ENCODE measurements around the gene CCDC144A.
"Not testable (repeated sequence)": the region's sequence is repeated elsewhere in the genome, so short reads cannot be mapped to it uniquely, and the experiment has no call there.

The CCDC144A gene, protein sequence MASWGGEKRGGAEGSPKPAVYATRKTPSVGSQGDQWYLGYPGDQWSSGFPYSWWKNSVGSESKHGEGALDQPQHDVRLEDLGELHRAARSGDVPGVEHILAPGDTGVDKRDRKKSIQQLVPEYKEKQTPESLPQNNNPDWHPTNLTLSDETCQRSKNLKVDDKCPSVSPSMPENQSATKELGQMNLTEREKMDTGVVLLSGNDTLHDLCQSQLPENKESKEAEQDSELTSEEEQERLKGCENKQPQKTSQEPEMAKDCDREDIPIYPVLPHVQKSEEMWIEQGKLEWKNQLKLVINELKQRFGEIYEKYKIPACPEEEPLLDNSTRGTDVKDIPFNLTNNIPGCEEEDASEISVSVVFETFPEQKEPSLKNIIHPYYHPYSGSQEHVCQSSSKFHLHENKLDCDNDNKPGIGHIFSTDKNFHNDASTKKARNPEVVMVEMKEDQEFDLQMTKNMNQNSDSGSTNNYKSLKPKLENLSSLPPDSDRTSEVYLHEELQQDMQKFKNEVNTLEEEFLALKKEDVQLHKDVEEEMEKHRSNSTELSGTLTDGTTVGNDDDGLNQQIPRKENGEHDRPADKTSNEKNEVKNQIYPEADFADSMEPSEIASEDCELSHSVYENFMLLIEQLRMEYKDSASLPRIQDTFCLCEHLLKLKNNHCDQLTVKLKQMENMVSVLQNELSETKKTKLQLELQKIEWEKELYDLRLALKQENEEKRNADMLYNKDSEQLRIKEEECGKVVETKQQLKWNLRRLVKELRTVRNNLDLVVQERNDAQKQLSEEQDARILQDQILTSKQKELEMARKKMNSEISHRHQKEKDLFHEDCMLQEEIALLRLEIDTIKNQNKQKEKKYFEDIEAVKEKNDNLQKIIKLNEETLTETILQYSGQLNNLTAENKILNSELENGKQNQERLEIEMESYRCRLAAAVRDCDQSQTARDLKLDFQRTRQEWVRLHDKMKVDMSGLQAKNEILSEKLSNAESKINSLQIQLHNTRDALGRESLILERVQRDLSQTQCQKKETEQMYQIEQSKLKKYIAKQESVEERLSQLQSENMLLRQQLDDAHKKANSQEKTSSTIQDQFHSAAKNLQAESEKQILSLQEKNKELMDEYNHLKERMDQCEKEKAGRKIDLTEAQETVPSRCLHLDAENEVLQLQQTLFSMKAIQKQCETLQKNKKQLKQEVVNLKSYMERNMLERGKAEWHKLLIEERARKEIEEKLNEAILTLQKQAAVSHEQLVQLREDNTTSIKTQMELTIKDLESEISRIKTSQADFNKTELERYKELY (N-terminal part only)

DNA sequence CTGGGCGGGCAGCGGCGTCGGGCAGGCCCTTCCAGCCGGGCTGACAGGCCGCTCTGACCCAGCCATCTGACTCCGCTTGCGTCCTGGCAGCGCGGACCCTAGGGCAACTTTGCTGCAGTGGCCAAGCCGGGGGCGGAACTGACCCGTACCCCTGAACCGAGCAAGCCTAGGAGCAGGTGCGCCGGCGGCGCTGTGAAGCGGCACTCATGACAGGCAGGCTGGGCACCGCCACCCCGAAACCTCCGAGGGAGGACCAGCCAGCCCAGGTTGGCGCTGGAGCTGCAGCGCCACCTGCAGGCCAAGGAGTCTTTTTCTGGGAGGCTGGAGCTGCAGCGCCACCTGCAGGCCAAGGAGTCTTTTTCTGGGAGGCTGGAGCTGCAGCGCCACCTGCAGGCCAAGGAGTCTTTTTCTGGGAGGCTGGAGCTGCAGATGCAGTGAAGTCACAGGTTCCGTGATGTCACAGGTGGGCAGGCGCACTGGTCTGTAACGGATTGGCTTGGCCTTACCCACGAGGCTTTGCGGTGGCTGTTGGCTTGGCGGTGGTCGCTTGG lies at the start of gene CCDC144A:
CCDC144A (plus strand) TSS at position 511 of the 551 bp plus-strand sequence. CDS start 160 bp downstream, outside the sequence.
- not testable (repeated sequence) for DNase-seq

DNA sequence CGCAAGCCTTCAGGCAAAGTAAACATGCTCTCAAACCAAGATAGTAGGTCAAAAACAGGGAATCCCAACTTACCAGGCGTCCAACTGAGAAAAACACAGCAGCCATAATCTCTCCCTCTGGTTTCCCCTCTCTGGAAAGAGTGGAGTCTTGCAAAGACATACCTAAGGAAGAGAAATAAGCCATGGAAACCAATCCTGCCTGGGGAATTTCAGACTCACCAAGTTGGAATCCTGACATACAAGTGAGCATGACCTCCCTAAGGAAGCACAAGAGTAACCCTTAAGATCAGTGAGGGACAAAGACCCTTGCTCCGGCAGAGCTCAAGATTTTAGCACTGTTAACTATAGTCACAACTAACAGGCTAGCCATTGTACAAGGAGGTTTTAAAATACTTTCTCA lies 40.5 kb upstream of the CCDC144A start:
- no peak for DNase-seq

DNA sequence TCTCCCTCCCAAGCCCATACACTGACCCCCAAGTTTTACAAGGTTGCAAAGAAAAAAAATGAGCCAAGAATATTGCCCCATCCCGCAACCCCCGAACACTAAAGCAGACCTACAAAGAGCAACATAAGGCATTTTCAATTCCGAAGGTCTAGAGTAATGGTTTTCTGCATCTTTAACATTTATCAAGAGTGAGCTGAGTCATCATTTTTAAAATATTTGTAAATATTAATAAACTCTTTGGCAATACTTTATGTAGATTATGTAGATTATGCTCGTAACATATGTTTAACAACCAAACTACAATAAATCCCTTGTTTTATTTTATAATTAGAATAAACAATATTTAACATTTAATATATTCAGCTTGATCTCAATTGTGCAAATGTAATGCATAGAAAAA lies 37.8 kb upstream of the CCDC144A start:
- DNase-seq: no peak

DNA sequence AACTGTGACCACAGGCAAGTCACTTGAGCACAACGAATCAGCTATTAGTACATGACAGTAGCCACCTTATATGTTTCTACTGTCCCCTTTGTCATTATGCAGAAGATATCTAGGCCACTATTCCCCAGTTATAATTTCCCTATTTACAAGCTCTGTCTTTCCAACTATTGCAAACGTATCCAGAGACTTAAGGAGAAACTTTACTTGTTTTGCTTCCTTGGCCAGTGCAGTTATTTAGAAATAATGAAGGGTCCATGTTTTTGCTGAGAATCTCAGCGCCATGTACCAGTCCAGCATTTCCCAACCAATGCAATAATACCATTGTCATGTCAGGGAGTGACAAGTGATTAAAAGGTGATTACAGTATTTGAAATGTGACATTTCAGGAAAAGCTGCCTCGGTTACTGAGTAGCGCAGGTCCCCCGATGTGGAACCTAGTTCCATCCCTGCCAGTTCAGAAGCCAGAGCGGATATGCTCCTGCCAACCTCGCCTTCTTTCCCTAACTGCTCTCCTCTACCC lies 37.1 kb upstream of the CCDC144A start:
- DNase-seq: no peak

DNA sequence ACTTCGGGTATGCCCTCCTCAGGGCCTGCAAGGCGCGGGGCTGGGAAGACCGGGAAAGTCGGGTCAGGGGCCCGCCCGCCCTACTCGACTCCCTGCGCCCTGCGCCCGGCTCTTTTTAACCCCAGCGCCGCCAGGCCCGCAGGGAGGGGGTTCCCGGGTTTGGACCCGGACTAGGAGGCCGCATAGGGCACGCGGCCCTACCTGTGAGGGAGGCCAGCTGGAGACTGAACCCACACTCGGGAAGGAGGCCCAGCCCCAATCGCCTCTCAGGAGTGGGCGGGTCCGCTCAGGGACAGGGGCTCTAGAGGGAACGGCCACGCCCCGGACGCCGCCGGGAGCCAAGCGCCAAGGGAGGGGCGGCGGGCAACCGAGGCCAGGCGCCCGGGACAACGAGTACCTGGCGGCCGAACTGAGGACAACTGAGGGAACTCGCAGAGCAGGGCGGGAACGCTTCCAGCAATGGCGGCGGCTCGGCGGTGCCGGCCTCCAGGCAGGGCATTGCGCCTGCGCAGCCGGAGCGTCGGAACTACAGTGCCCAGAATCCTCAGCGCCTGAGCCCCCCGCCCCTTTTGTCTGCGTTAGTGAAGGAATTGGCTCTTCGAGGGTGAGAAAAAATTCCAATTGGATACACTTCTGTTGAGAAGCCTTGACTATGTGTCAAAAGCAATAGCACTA lies 36.5 kb upstream of the CCDC144A start, which contains the start of gene ZNF624:
ZNF624 (minus strand) TSS at position 484 of the 675 bp plus-strand sequence.
- DNase-seq: peak; percentile 81

DNA sequence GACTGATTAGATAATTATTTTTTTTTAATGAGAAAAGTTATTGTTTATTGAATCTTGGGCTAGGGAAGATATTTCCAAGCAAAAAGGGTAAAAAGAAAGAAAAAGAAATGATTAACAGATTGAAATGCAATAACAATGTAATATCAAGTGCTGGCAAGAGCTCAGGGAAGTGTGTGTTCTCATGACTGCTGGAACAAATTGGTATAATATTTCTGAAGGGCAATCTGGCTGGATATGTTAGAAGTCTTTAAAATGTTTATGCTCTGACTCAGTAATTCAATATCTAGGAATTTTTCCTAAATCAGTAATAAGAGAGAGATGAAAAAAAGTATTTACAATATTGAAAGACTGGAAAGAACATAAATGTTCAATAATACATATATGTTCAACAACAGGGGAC lies 28.8 kb upstream of the CCDC144A start:
- DNase-seq: no peak

DNA sequence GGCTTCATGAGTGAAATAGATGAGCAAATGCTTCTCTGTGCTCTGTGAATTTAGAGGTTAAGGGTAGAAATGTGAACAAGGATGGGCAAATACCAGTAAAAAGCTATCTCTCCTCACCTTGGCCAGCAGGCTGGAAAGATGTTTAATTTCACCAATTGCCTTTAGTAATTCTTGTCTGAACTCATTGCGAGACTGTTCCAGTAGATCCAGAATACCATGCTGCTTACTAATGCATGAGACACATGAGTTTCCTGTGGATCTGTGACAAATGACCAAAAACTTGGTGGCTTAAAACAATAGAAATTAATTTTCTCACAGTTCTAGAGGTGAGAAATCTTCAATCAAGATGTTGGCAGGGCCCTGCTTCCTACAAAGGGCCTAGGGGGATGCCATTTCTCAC lies 27.1 kb upstream of the CCDC144A start:
- no peak for DNase-seq

DNA sequence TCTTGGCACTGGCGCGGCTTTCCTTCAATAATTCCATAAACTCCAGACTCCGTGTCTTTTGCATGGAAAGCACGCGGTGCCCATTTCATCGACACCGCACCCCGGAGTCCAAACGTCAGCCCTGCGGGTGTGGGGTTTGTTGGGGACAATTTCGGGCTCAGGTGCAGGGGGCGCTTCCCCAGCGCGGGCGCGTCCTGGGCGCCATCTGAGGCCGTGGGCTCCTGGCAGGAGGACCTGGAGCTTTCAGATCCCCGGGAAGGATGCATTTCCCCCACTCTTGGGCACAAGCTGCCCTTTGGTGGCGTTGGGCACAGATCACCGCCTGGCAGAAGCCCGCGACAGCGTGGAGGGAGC lies 23.5 kb upstream of the CCDC144A start:
- DNase-seq: not testable (repeated sequence)

DNA sequence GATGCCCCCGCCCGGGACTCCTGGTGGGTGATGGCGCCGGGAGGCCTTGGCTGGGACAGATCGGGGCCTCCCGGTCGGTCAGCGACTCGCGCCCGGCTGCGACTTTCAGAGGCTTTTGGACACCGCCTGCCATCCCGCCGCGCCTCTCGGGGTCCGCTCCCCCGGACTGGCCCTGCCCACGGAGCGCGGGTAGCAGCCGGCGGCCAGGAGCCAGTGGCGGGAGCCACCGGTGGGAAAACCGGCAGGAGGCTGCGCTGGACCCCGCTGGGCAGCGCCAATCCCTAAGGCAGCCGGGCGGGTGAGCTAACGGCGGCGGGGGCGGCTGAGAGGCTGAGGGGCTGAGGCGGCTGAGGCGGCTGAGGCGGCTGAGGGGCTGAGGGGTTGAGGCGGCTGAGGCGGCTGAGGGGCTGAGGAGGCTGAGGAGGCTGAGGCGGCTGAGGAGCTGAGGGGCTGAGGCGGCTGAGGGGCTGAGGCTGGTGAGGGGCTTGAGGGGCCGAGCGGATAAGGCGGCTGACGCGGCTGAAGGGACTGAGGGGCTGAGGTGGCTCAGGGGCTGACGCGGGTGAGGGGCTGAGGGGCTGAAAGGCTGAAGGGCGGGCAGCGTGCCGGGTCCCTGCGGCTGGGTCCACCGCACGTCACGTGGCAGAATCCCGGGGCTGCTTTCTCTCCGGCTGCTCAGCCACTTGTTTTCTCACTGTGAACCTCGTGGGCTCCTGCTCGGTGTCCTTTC lies 23.0 kb upstream of the CCDC144A start:
- not testable (repeated sequence) for DNase-seq

DNA sequence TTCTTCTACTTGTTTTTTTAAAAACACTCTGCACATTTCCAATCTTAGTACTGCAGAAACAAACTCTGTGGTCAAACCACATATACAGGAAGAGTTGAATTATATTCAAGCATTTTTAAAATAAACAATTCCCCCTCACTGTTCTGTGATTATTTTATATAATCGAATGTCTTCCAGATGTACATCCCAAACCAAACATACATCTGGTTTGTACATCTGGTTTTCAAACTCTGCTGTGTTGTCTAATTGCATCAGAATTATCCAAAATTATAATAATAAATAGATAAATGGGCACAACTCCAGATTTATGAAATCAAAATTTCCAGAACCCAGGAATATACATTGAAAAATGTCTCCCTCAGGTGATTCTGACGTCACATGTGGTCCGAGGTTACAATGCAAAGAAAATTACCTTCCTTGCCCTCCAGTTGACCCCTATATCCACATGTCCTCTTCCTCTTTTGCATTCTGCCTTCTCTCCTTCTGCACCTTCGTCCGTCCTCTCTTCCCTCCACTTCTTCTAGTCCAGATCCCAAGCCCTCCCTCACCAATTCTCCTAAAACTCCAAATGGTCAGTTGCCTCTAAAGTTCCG lies 13.3 kb upstream of the CCDC144A start:
- no peak for DNase-seq

DNA sequence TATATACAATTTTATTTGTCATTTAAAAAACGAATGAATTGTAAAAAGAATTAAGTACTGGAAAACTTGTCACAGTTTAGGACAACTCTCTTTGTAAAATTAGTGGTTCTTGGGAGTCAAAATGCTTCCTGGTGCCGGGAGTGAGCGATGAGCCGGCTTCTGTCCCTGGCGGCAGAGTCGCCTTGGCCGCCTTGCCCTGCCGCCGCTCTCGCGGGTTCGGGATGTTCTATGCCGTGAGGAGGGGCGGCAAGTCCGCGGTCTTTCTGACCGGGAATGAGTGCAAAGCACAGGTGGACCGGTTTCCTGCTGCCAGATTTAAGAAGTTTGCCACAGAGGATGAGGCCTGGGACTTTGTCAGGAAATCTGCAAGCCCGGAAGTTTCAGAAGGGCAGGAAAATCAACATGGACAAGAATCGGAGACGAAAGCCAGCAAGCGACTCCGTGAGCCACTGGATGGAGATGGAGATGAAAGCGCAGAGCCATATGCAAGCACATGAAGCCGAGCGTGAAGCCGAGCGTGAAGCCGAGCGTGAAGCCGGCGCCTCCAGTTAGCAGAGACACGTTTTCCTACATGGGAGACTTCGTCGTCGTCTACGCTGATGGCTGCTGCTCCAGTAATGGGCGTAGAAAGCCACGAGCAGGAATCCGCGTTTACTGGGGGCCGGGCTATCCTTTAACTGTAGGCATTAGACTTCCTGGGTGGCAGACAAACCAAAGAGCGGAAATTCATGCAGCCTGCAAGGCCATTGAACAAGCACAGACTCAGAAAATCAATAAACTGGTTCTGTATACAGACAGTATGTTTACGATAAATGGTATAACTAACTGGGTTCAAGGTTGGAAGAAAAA lies 6.5 kb upstream of the CCDC144A start:
- DNase-seq: not testable (repeated sequence)

DNA sequence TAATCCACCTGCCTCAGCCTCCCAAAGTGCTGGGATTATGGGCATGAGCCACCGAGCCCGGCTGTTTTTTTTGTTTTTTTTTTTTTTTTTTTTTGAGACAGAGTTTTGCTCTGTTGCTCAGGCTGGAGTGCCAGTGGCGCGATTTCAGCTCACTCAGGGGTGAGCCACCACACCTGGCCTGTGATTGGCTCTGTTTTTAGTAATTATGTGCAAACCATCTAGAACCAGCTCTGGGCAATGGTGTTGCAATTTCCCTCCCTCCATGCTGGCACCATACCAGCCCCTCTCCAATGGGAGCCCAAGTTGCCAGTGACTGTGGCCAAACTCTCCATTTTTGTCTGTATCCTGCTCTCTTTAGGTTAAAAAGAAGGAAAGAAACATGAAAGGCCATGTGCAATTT lies 4.0 kb upstream of the CCDC144A start:
- not testable (repeated sequence) for DNase-seq

DNA sequence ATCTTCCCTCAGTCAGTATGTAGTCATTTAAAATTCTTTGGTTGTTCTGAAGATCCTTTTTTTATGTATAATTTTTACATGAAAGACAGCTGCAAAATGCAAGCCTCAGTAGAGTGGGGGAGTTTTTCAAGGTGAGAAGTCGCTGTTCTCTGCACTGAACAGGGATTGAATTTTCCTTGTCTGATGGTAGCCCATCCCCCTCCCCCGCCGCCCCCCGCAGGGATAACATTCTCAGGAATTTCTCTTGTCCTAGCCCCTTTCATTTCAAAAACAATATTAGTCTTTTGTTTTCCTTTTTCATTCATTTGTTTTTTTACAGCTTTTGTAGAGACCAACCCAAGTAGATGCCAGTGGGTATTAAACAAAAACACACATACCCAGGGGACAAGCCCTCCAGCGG lies 2.9 kb upstream of the CCDC144A start:
- DNase-seq: not testable (repeated sequence)

DNA sequence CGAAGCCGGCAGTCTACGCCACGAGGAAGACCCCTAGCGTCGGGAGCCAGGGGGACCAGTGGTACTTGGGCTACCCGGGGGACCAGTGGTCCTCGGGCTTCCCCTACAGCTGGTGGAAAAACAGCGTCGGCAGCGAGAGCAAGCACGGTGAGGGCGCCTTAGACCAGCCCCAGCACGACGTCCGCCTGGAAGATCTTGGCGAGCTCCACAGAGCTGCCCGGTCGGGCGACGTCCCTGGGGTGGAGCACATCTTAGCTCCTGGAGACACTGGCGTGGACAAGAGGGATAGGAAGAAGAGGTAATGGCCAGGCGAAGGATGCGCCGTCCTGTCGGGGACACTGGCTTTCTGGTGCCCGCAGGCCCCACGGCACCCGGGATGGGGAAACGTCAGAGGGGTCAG lies 406 bp downstream of the CCDC144A start:
- not testable (repeated sequence) for DNase-seq

DNA sequence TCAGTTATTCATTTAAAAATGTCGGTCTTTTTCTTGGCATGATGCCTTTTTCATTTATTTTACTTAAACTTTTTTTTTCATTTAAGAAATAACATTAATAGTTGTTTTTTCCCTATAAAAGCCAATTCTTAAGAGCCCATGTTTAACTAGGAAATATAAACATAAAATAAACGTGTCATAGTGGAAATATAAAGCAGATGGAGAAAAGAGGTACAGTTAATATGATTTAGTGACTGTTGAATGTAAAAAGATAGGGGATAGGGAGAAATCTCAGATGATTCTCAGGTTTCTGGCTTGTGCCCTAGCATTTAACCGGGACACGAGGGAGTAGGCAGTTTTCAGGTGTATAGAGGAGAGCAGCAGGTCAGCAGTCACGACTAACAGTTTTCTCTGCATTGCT lies 7.6 kb downstream of the CCDC144A start:
- DNase-seq: not testable (repeated sequence)

DNA sequence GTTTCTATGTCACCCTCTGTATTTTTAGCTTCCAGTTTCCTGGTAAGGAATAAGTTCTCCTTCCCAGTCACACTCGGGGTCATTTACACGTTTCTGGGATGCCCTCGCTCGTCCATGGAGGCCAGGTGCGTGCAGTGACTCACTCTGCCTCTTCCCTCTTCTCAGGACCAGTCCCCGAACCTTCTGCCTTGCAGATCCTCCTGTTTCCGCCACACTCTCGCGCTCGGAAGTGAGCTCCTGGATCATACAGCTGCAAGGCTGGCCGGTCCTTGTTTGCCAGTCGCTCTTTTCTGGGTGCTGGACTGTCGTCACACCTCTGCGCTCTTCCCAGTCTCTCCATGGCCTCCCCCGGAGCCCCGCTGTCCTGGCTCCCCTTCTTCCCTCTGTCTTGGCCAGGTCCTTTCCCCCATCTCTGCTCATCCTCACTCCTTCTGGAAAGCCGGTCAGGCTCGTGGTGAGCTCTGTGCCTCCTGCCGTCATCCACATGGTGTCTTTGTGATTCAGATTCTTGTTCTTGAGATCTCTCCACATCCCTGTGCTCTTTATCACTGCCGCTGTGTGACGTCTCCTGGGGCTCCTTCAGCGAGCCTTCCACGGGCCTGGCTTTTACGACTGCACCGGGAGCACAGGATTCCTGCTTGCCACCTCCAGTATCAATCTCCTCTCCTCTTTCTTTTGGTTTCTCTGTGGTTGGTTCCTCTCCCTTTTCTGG lies 55.6 kb downstream of the CCDC144A start:
- DNase-seq: not testable (repeated sequence)

DNA sequence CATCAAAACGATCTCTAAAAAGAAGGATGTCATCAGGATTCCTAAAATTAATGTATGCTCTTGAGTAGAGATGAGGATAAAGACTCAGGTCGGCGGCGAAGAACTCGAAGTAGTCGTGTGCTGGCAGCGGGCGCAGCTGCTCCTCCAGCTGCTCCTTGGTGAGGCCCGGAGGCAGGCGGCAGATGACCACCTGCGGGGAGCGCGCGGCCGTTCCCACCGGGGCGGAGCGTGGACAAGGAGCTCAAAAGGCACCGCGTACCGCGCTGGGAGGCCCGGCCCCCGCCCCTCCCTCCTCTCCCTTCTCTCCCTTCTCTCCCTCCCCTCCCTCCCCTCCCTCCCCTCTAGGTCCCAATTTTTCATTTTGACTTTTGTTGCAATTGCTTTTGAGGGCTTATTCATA lies 56.5 kb downstream of the CCDC144A start:
- DNase-seq: not testable (repeated sequence)

DNA sequence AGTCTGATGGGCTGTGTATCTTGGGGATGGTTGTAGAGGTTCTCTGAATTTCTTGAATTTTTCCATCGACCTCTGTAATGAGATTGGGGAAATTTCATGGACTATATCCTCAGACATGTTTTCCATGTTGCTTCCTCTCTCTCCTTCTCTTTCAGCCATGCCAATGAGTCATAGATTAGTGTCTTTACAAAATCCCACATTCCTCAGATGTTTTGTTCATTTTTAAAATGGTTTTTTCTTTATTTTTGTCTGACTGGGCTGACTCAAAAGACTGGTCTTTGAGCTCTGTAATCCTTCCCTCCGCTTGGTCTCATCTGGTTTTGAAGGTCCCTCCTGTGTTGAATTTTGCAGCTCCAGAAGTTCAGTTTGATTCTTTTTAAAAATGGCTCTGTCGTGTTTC lies 60.5 kb downstream of the CCDC144A start:
- DNase-seq: not testable (repeated sequence)
